ENCODE results near the gene TMEM74B. TPM values are rescaled to one million over a fixed set of nuclear protein-coding genes. Genes with fewer than 3 reads are reported as not detected.
"Not testable (repeated sequence)": the region's sequence is repeated elsewhere in the genome, so short reads cannot be mapped to it uniquely, and the experiment has no call there.

TMEM74B gene
- polyA plus RNA-seq, 1 experiment = not detected

DNA sequence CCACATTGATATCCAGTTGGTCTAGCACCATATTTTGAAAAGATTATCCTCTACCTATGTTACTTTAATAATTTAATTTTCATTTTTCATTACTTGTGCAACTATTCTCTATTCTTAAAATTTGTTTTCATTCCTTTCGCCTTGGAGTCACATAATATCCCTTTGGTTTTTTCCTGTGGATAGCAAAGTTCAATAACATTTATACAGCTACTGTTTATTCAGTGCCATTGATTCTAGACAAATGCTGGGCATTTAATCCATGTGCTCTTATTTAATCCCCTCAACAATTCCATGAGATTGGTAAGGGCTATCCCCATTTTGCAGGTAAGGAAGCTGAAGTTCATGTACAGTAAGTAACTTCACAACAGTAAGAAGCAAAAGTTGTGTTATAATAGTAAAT lies 33.8 kb downstream of the TMEM74B start:
- no peaks in the 10 kb centered on the region for H3K27me3 ChIP-seq (ENCODE audit: control insufficient read depth, insufficient read depth, low read length)
- ChIA-PET CTCF (interaction anchor here (0.6 to 1.2 kb wide), 2 partner anchors 42 to 52 kb away, joined by 3 to 4 read pairs; partner anchors contain the start of gene C20orf202), POLR2A (no interaction called here)
- DNase-seq (ENCODE audit: low read depth, low spot score) = no peak
- H3K27ac ChIP-seq (ENCODE audit: low read depth, low read length) = no peak overlapping the region
- no peaks in the 10 kb centered on the region for H3K9me3 ChIP-seq (ENCODE audit: control insufficient read depth, insufficient read depth, low read length)
- TF ChIP-seq, protein P1, sequence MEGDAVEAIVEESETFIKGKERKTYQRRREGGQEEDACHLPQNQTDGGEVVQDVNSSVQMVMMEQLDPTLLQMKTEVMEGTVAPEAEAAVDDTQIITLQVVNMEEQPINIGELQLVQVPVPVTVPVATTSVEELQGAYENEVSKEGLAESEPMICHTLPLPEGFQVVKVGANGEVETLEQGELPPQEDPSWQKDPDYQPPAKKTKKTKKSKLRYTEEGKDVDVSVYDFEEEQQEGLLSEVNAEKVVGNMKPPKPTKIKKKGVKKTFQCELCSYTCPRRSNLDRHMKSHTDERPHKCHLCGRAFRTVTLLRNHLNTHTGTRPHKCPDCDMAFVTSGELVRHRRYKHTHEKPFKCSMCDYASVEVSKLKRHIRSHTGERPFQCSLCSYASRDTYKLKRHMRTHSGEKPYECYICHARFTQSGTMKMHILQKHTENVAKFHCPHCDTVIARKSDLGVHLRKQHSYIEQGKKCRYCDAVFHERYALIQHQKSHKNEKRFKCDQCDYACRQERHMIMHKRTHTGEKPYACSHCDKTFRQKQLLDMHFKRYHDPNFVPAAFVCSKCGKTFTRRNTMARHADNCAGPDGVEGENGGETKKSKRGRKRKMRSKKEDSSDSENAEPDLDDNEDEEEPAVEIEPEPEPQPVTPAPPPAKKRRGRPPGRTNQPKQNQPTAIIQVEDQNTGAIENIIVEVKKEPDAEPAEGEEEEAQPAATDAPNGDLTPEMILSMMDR (IDR thresholded peaks at IDR 0.05; ENCODE audit: low read depth, low read length) = no peak
- no peak overlapping the region for H3K4me3 ChIP-seq (ENCODE audit: low read depth, low read length)

DNA sequence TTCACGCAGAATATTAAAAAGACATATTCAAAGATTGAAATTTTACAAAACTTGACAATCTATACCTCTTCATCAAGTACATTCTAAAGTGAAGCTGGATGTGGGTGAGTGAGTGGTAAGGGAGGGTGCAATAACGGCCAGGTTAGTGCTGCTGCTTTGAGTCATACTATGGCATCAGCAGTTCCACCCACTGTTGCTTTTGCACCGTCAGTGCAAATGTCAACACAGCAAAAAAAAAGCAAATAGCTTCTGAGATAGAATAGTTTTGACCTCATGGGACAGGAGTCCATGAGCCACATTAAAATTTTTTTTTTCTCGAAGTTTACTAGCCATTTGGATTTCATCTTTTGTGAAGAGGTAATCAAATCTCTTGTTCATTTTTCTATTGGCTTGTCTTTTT lies 34.6 kb downstream of the TMEM74B start:
- ChIA-PET POLR2A (interaction anchor here (0.7 kb wide), 2 partner anchors 498 to 1320 kb away, joined by 5 to 7 read pairs; partner anchors contain the start of gene SNRPB), CTCF (interaction anchor here (0.7 kb wide), 1 partner anchor 76 kb away, joined by 4 read pairs; no protein-coding TSS in a partner anchor)
- no peak overlapping the region for H3K4me3 ChIP-seq (ENCODE audit: low read depth, low read length)
- no peaks in the 10 kb centered on the region for H3K9me3 ChIP-seq (ENCODE audit: control insufficient read depth, insufficient read depth, low read length)
- H3K27me3 ChIP-seq (ENCODE audit: control insufficient read depth, insufficient read depth, low read length) = no peaks in the 10 kb centered on the region
- H3K27ac ChIP-seq (ENCODE audit: low read depth, low read length) = no peak overlapping the region
- DNase-seq (ENCODE audit: low read depth, low spot score) = no peak
- TF ChIP-seq, protein P1 (IDR thresholded peaks at IDR 0.05; ENCODE audit: low read depth, low read length) = no peak

DNA sequence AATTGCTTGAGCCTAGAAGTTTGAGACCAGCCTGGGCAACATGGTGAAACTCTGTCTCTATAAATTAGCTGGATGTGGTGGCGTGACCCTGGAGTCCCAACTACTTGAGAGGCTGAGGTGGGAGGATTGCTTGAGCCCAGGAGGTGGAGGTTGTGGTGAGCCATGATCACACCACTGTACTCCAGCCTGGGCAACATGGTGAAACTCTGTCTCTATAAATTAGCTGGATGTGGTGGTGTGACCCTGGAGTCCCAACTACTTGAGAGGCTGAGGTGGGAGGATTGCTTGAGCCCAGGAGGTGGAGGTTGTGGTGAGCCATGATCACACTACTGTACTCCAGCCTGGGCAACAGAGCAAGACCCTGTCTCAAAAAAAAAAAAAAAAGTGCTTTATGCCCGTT lies 35.0 kb downstream of the TMEM74B start:
- H3K27ac ChIP-seq (ENCODE audit: low read depth, low read length); H3K27me3 ChIP-seq (ENCODE audit: control insufficient read depth, insufficient read depth, low read length); H3K9me3 ChIP-seq (ENCODE audit: control insufficient read depth, insufficient read depth, low read length); H3K4me3 ChIP-seq (ENCODE audit: low read depth, low read length); DNase-seq (ENCODE audit: low read depth, low spot score): not testable (repeated sequence)
- CTCF ChIA-PET = interaction anchor here (0.7 kb wide), 1 partner anchor 75 kb away, joined by 4 read pairs; no protein-coding TSS in a partner anchor
- POLR2A ChIA-PET = interaction anchor here (0.7 kb wide), 2 partner anchors 498 to 1321 kb away, joined by 5 to 7 read pairs; partner anchors contain the start of gene SNRPB

DNA sequence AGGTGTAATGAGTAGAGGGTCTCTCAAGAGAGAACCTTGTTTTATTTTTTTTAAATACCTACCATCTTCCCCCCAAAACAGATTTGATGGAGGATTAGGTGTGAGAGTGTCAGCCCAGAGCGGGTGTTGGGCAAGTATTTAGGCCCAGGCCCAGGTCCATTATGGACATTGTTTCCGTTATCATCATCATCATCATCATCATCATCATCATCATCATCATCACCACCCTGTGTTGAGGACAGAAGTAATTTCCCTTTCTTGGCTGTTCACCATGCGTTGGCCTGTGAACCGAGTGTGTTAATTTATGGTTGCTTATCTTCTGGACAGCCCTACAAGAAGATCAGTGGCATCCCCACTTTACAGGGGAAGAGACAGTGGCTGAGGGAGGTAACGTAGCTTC lies 37.8 kb downstream of the TMEM74B start:
- ChIA-PET CTCF (no interaction called here), POLR2A (no interaction called here)
- DNase-seq (ENCODE audit: low read depth, low spot score) = no peak
- Histone ChIP-seq H3K27me3 (ENCODE audit: control insufficient read depth, insufficient read depth, low read length) (no peaks in the 10 kb centered on the region), H3K27ac (ENCODE audit: low read depth, low read length) (no peak overlapping the region), H3K4me3 (ENCODE audit: low read depth, low read length) (no peak overlapping the region), H3K9me3 (ENCODE audit: control insufficient read depth, insufficient read depth, low read length) (no peaks in the 10 kb centered on the region)
- TF ChIP-seq, protein P1 (IDR thresholded peaks at IDR 0.05; ENCODE audit: low read depth, low read length) = no peak

DNA sequence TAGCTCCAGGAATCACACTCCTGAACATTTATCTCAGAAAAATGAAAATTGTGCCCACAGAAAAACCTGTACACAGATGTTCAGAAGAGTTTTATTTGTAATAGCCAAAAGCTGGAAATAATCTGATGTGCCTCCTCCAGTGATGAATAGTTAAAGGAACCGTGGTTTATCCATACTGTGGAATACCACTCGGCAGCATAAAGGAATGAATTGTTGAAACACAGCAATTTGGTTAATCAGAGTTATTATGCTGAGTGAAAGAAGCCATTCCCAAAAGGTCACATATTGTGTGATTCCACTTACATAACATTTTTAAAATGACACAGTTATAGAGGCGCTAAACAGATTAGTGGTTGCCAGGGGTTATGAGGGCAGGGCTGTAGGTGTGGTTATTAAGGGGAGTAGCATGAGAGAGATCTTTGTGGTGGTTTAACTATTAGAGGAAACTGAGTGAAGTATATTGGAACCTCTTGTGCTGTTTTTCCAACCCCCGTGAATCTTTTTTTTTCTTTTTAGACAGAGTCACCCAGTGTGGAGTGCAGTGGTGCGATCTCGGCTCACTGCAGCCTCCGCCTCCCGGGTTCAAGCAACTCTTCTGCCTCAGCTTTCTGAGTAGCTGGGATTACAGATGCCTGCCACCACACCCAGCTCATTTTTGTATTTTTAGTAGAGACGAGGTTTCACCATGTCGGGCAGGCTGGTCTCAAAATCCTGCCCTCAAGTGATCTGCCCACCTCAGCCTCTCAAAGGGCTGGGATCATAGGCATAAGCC lies 40.2 kb downstream of the TMEM74B start:
- no peak overlapping the region for H3K27ac ChIP-seq (ENCODE audit: low read depth, low read length)
- ChIA-PET CTCF (interaction anchor here (0.6 to 1.3 kb wide), 2 partner anchors 9 to 327 kb away, joined by 3 to 7 read pairs; no protein-coding TSS in a partner anchor), POLR2A (no interaction called here)
- no peak for DNase-seq (ENCODE audit: low read depth, low spot score)
- H3K27me3 ChIP-seq (ENCODE audit: control insufficient read depth, insufficient read depth, low read length) = no peaks in the 10 kb centered on the region
- H3K4me3 ChIP-seq (ENCODE audit: low read depth, low read length) = no peak overlapping the region
- H3K9me3 ChIP-seq (ENCODE audit: control insufficient read depth, insufficient read depth, low read length) = no peaks in the 10 kb centered on the region
- TF ChIP-seq, protein P1 (IDR thresholded peaks at IDR 0.05; ENCODE audit: low read depth, low read length) = no peak
